Measurements from ENCODE around the gene HIVEP2. TPM values are rescaled to one million over a fixed set of nuclear protein-coding genes. Genes with fewer than 3 reads are reported as not detected.

Gene HIVEP2
- total RNA-seq, 3 donors from 2014 or later (not counting 1 experiment from before 2014, with no cell fraction given), result 14.6 to 21.6 (median 18.7) TPM

DNA sequence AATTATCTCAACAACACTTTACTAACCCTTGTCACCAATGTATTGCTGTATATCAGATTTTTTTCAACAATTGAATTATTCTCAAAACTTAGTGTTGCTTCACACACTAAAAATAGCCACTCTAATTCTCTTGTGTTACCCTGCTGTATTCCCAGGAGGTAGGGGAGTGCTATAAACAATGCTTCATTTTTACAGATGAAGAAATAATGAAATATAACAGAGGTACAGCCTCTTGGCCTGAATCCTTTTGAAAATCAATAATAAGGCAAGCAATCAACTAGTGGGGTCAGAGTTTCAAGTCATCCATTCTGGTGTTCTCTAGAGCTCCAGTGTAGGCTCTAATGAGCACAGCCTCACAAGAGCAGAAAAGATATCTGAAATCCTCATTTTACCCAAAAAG lies 10.9 kb downstream of the HIVEP2 start:
- H3K27me3 Mint-ChIP-seq (ENCODE audit: low read depth in 2 of 2), result no peaks in the 10 kb centered on the region
- no peaks in the 10 kb centered on the region for H3K9me3 Mint-ChIP-seq
- TF ChIP-seq, protein P1, sequence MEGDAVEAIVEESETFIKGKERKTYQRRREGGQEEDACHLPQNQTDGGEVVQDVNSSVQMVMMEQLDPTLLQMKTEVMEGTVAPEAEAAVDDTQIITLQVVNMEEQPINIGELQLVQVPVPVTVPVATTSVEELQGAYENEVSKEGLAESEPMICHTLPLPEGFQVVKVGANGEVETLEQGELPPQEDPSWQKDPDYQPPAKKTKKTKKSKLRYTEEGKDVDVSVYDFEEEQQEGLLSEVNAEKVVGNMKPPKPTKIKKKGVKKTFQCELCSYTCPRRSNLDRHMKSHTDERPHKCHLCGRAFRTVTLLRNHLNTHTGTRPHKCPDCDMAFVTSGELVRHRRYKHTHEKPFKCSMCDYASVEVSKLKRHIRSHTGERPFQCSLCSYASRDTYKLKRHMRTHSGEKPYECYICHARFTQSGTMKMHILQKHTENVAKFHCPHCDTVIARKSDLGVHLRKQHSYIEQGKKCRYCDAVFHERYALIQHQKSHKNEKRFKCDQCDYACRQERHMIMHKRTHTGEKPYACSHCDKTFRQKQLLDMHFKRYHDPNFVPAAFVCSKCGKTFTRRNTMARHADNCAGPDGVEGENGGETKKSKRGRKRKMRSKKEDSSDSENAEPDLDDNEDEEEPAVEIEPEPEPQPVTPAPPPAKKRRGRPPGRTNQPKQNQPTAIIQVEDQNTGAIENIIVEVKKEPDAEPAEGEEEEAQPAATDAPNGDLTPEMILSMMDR (IDR thresholded peaks at IDR 0.05), result no peak
- Histone ChIP-seq H3K4me1 (ENCODE audit: control insufficient read depth, insufficient read depth, low read length) (peaks cover 15% of the 10 kb centered on the region), H3K9me3 (ENCODE audit: control insufficient read depth, insufficient read depth, low read length) (no peaks in the 10 kb centered on the region), H3K27ac (ENCODE audit: low read length) (no peak overlapping the region), H3K4me3 (ENCODE audit: low read length) (no peak overlapping the region), H3K27me3 (ENCODE audit: control insufficient read depth, insufficient read depth, low read length) (no peaks in the 10 kb centered on the region), H3K36me3 (ENCODE audit: control insufficient read depth, insufficient read depth, low read length) (no peaks in the 10 kb centered on the region)
- H3K4me3 Mint-ChIP-seq, result peak overlapping the region; percentile 35
- H3K36me3 Mint-ChIP-seq, result no peaks in the 10 kb centered on the region
- peak overlapping the region; percentile 24 to 83 for H3K27ac Mint-ChIP-seq
- intact Hi-C loops (cut with micrococcal nuclease), result no loop called here
- ATAC-seq (no peak), DNase-seq (no peak)
- peaks cover 46 to 51% of the 10 kb centered on the region in 2 donors for H3K4me1 Mint-ChIP-seq

DNA sequence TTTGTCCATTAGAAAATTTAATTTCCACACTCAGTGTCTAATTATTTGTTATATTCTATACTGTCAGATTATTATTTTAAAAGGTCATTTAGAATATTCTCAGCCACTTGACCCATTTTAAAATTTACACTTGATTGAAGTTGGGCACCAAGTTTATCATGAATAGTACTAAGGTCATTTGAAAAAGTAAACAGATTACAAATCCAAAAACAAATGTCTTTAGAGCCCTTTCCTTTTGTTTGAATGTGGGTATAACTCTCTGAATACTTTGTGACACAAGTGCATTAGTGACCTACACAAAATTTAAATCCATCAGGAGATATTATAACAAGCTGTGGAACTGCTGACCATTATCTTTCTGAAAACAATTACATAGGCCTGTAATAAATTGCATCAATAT lies 11.3 kb downstream of the HIVEP2 start:
- peaks cover 50 to 55% of the 10 kb centered on the region in 2 donors for H3K4me1 Mint-ChIP-seq
- no peaks in the 10 kb centered on the region for H3K36me3 Mint-ChIP-seq
- no peaks in the 10 kb centered on the region for H3K27me3 Mint-ChIP-seq (ENCODE audit: low read depth in 2 of 2)
- H3K4me3 Mint-ChIP-seq, result no peak overlapping the region
- H3K9me3 Mint-ChIP-seq, result no peaks in the 10 kb centered on the region
- no peak for ATAC-seq
- no peak overlapping the region for H3K4me3 ChIP-seq (ENCODE audit: low read length)
- H3K27ac Mint-ChIP-seq, result peak overlapping the region; percentile 24 to 83
- H3K9me3 ChIP-seq (ENCODE audit: control insufficient read depth, insufficient read depth, low read length), result no peaks in the 10 kb centered on the region
- intact Hi-C loops (cut with micrococcal nuclease), result no loop called here
- no peak for DNase-seq
- no peak overlapping the region for H3K27ac ChIP-seq (ENCODE audit: low read length)
- TF ChIP-seq, protein P1 (IDR thresholded peaks at IDR 0.05), result no peak
- no peaks in the 10 kb centered on the region for H3K27me3 ChIP-seq (ENCODE audit: control insufficient read depth, insufficient read depth, low read length)
- H3K36me3 ChIP-seq (ENCODE audit: control insufficient read depth, insufficient read depth, low read length), result no peaks in the 10 kb centered on the region
- peaks cover 16% of the 10 kb centered on the region for H3K4me1 ChIP-seq (ENCODE audit: control insufficient read depth, insufficient read depth, low read length)

DNA sequence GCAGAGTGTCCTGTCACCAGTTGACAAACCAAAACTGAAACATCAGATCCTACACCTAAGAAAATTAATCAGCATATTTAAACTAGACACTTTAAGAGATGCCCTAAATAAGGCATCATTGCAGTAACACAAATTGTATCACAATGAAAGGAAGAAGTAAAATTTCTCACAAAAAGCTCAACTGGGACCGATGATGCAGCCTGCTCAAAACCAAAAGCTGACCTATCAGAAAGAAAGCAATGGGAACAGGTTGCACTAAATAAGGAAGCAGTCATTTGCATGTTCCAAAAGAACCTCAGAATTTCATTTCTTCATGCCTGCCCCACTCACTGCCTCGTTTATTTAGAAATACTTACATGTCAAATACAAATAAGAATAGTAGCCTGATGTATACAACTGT lies 12.1 kb downstream of the HIVEP2 start:
- Mint-ChIP-seq H3K4me1 (peaks cover 54 to 58% of the 10 kb centered on the region in 2 donors), H3K27me3 (ENCODE audit: low read depth in 2 of 2) (no peaks in the 10 kb centered on the region), H3K36me3 (no peaks in the 10 kb centered on the region), H3K27ac (peak overlapping the region; percentile 24 to 59), H3K9me3 (no peaks in the 10 kb centered on the region), H3K4me3 (no peak overlapping the region)
- Histone ChIP-seq H3K9me3 (ENCODE audit: control insufficient read depth, insufficient read depth, low read length) (no peaks in the 10 kb centered on the region), H3K4me3 (ENCODE audit: low read length) (no peak overlapping the region), H3K27me3 (ENCODE audit: control insufficient read depth, insufficient read depth, low read length) (no peaks in the 10 kb centered on the region), H3K4me1 (ENCODE audit: control insufficient read depth, insufficient read depth, low read length) (peaks cover 17% of the 10 kb centered on the region), H3K27ac (ENCODE audit: low read length) (no peak overlapping the region), H3K36me3 (ENCODE audit: control insufficient read depth, insufficient read depth, low read length) (no peaks in the 10 kb centered on the region)
- intact Hi-C loops (cut with micrococcal nuclease), result no loop called here
- DNase-seq (peak in 1 of 2 donors; percentile 39), ATAC-seq (no peak)
- WGBS (ENCODE audit: insufficient coverage), result 42% methylated on average over 1 of the region's 2 CpGs
- TF ChIP-seq, protein P1 (IDR thresholded peaks at IDR 0.05), result no peak

DNA sequence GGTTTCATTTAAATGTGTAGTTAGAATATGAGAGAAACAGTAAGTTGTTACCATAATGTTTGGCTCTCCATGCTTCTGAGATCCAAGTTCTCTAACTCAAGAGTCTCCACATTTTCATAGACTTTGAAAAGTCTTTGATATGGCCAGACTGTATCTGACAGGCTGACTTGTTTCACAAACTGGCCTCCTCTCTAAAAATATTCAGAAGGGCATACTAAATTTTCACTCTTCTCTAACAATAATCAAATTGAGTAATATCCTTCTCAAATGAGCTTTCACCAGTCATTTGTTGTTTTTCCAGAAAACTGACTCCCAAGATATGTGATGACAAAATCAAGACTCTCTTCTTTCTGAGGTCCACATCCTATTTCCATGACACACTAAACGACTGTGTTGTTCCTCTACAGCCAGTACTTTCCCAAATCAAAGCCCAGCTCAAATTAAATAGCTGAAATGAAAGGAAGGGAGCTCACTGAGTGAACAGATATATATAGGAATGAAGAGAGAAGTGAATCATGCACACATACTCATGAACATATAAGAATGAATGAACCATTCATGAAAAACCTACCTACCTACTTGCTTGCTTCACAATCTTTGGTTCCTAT lies 15.1 kb downstream of the HIVEP2 start:
- Mint-ChIP-seq H3K36me3 (no peaks in the 10 kb centered on the region), H3K27ac (peak overlapping the region; percentile 80 to 94), H3K9me3 (no peaks in the 10 kb centered on the region), H3K4me3 (peak overlapping the region; percentile 45), H3K27me3 (ENCODE audit: low read depth in 2 of 2) (no peaks in the 10 kb centered on the region), H3K4me1 (peaks cover 55 to 63% of the 10 kb centered on the region in 2 donors)
- H3K27ac ChIP-seq (ENCODE audit: low read length), result no peak overlapping the region
- WGBS (ENCODE audit: insufficient coverage), result 60% methylated on average over 1 of the region's 1 CpG
- peaks cover 7% of the 10 kb centered on the region for H3K4me1 ChIP-seq (ENCODE audit: control insufficient read depth, insufficient read depth, low read length)
- no peaks in the 10 kb centered on the region for H3K36me3 ChIP-seq (ENCODE audit: control insufficient read depth, insufficient read depth, low read length)
- no peak overlapping the region for H3K4me3 ChIP-seq (ENCODE audit: low read length)
- H3K27me3 ChIP-seq (ENCODE audit: control insufficient read depth, insufficient read depth, low read length), result no peaks in the 10 kb centered on the region
- DNase-seq (no peak), ATAC-seq (no peak)
- intact Hi-C loops (cut with micrococcal nuclease), result no loop called here
- TF ChIP-seq, protein P1 (IDR thresholded peaks at IDR 0.05), result no peak
- no peaks in the 10 kb centered on the region for H3K9me3 ChIP-seq (ENCODE audit: control insufficient read depth, insufficient read depth, low read length)

Data from natural killer cell (primary cell).